Cortex of kidney (tissue), 1 donor: Measurements from ENCODE around the gene CCL1.
"Not testable (repeated sequence)": the region's sequence is repeated elsewhere in the genome, so short reads cannot be mapped to it uniquely, and the experiment has no call there.

Source experiments
- DNase-seq: peaks from one replicate; lab custom pipeline; 2025; lab: John Stamatoyannopoulos, UW

The CCL1 gene

DNA sequence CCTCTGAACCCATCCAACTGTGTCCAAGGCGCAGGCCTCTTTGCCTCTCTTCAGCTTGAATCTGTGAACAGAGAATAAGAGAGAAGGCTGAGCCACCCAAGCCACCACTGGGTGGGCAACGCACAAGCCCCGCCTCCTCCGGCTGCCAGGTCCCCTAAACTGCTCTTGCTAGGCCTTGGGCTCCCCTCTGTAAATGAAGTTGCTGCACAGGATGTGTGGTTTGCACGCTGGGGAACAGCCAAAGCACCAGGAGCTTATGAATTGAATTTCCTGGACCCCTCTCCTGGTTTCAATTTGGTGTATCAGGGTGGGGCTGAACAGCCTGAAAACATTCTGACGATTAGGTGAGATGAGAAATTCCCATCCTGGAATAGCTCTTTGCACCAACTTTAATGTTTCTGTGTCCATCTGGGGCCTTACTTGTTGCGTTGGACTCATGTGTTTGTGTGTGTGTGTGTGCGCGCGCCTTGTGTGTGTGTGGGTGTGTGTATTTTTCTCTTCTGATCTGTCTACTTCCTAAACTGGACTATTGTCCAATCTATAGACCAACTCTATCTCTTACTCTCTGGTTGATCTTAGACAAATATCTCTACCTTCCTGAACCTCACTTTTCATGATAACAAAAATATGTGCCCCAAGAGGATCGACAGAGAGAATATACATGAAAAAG, 2.3 kb downstream of the CCL1 start:
- DNase-seq: no peak

DNA sequence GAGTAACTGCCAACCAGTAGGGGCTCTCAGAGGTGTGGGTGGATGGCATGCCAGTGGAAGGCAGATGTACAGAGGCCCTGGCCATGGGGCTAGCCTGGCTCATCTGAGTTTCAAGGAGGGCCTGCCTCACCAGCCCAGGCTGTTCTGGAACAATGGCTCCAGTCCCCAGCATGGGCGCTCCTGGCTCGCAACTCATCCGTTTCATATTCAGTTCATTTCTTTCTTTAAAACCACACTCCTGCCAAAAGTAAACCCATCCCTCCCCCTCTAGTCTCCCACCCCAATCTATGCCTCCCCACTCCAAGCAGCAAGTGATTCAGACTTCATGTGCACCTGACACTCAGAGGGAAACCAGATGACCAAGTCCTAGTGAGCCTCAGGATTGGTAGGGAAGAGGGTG, 4.4 kb downstream of the CCL1 start:
- DNase-seq: no peak

DNA sequence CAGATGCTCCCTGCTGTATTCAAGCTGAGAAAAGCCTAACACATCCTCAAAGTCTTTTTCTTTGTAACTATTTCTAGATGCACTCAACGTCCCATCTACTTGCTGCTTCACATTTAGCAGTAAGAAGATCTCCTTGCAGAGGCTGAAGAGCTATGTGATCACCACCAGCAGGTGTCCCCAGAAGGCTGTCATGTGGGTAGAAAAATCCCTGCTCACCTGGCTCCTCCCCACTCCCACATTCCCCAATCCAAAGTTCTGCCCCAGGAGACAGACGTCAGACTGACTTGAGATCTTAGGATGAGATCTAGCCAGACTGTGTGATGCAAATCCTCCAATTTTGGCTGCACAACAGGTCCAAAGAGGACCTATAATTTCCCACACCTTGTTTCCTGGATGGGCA, 5.6 kb downstream of the CCL1 start:
- DNase-seq: no peak

DNA sequence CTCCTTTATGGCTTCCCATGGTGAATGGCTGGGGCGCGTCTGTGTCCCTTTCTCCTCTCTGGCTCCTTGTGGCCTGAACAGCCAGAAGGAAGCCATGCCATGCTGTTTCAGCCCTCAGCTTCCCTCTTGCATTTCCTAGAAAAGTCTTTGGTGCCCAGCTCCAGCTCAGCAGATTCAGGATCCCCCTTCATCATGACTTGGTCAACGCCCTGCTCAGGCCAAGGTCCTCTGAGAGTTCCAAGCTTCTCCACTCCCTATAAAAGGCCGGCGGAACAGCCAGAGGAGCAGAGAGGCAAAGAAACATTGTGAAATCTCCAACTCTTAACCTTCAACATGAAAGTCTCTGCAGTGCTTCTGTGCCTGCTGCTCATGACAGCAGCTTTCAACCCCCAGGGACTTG, 6.8 kb downstream of the CCL1 start, which contains the start of gene CCL13:
TSS of gene CCL13 (plus strand) at position 287 of the 400 bp plus-strand sequence. CDS start at position 334, 47 bp downstream.
- DNase-seq: no peak

DNA sequence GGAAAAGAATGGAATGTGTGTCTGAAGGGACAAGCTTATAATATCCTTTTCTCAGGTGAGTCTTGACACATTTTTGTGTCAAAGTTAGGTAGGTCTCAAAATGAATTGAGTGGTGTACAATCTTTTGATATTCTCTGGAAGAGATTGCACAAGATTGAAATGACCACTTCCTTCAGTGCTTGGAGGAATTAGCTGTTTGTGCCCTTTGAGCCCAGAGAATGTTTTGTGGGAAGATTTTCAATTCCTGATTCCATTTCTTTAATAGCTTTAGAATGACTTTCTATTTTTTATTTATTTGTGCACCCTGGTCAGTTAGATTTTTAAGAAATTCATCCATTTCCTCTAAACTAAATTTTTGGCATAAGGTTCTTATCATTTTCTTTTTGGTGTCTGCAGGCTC, 8.4 kb downstream of the CCL1 start:
- DNase-seq: no peak

DNA sequence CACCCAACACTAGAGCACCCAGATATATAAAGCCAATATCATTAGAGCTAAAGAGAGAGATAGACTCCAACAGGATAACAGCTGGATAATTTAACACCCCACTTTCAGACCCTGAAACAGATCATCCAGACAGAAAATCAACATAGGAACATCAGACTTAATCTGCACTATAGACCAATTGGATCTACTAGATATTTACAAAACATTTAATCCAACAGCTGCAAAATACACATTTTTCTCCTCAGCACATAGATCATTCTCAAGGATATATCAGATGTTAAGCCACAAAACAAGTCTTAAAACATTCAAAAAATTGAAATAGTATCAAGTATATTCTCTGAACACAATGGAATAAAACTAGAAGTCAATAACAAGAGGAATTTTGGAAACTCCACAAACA, 10.8 kb downstream of the CCL1 start:
- DNase-seq: no peak

DNA sequence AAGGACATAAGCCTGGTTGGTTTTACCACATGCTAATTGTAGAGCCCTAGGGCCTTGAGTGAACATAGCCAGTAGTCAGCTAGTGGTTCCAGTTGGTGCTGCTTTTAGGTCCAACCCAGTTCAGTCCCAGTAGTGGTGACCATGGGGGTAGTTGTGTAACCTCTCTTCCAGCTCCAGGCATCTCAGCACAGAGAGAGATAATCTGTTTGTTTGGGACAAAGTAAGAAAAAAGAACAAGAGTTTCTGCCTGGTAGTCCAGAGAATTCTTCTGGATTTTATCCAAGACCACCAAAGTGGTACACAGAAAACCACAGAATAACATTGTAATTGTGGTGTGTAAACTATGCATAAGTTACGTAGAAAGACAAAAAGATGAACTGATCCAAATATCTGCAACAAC, 11.9 kb downstream of the CCL1 start:
- DNase-seq: no peak

DNA sequence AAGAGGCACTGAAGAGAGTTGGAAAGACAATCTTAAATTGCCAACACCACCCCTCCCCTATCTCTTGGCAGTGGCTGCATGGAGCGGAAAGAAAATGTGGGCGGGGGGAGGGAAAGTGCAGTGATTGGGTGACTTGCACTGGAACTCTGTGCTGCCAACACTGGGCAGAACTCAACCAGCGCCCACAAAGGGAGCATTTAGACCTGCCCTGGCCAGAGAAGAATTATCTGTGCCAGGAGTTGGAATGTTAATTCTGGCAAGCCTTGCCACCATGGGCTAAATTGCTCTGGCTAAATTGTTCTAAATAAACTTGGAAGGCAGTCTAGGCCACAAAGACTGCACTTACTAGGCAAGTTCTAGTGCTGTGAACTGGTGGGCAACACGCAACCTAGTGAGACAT, 13.3 kb downstream of the CCL1 start:
- DNase-seq: no peak

DNA sequence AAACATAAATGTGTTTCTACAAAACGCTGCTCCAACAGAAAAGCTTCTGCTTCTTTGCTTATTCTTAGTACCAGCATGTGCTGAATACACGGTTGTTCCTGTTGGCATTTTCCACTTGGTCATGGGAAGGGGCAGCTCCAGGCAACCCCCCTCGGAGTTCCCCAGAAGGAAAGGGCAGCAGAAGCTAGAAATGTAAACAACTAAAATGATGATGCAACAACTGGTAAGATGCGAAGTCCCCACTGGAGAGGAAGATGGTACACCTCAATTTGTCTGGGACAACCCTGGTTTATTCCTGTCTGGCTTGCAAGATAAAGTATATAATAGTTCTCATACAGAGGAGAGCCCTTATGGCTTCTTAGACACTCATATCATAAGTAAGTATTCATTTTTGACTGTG, 16.0 kb downstream of the CCL1 start:
- no peak for DNase-seq

DNA sequence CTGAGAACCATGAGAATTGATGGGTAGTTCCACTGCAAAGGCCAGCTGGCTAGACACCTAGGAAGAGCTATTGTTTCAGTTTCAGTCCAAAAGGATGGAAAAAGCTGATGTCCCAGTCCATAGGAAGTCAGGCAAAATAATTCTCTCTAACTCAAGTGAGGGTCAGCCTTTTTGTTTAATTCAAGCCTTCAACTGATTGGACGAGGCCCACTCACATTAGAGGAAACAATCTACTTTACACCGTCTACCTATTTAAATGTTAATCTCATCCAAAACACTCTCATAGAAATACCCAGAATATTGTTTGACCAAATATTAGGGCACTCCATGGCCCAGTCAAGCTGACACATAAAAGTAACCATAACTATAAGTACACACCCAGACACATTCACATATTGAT, 21.1 kb downstream of the CCL1 start:
- DNase-seq: no peak

DNA sequence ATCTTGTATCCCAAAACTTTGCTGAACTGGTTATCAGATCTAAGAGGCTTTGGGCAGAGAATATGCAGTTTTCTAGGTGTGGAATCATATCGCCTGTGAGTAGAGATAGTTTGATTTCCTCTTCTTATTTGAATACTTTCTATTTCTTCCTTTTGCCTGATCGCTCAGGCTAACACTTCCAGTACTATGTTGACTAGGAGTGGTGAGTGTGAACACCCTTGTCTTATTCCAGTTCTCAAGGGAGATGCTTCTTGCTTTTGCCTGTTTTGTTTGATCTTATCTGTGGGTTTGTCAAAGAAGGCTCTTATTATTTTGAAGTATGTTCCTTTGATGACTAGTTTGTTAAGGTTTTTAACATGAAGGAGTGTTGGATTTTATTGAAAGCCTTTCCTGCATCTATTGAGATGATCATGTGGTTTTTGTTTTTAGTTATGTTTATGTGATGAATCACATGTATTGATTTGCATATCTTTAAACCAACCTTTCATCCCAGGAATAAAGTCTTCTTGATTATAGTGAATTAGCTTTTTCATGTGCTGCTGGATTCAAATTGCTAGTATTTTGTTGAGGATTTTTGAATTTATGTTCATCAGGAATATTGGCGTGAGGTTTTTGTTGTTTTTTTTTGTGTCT, 23.8 kb downstream of the CCL1 start:
- DNase-seq: no peak

DNA sequence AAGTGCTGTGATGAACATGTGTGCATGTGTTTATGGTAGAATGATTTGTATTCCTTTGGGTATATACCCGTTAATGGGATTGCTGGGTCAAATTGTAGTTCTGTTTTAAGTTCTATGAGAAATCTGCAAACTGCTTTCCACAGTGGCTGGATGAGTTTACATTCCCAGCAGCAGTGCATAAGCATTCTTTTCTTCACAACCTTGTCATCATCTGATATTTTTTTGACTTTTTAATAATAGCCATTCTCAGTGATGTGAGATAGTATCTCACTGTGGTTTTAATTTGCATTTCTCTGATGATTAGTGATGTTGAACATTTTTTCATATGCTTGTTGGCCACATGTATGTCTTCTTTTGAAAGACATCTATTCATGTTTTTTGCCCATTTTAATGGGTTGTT, 25.3 kb downstream of the CCL1 start:
- no peak for DNase-seq

DNA sequence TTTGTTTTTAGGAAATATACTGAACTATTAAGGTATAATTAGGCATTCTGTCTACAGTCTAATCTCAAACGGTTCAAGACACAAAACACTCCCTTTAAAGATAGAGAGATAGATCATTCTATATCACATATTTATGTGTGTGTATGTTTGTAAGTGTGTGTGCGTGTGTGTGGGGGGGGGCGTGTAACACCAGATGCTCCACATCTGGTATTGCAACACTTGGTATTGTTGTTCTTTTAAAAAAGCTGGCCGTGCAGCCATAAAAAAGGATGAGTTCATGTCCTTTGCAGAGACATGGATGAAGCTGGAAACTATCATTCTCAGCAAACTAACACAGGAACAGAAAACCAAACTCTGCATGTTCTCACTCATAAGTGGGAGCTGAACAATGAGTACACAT, 35.5 kb downstream of the CCL1 start:
- DNase-seq: not testable (repeated sequence)

DNA sequence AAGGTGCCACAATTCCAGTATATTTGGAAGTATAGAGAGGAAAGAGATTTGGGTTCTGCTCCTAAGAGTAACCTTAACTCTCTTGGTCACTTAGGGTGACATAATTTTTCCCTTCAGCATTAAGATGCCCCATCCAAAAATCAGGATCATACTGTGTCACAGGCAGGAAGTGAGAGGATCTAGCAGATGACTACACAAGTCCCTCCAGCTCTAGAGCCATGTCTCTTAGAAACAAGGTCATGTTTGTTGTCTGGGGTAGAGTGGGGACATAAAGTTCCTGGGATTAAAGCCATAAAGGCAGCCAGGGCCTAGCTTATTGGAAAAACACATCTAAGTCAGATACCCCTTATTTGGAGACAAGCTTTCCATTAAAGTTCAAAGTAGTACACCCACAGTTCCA, 41.1 kb downstream of the CCL1 start:
- no peak for DNase-seq

DNA sequence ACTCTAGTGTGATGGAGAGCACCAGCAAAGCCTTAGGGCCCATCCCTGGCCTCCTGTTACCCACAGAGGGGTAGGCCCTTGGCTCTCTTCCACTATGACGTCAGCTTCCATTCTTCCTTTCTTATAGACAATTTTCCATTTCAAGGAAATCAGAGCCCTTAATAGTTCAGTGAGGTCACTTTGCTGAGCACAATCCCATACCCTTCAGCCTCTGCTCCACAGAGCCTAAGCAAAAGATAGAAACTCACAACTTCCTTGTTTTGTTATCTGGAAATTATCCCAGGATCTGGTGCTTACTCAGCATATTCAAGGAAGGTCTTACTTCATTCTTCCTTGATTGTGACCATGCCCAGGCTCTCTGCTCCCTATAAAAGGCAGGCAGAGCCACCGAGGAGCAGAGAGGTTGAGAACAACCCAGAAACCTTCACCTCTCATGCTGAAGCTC, 44.0 kb downstream of the CCL1 start, which contains the start of gene CCL8:
TSS of gene CCL8 (plus strand) at position 397 of the 445 bp plus-strand sequence. CDS start 67 bp downstream, outside the sequence.
- DNase-seq: no peak

DNA sequence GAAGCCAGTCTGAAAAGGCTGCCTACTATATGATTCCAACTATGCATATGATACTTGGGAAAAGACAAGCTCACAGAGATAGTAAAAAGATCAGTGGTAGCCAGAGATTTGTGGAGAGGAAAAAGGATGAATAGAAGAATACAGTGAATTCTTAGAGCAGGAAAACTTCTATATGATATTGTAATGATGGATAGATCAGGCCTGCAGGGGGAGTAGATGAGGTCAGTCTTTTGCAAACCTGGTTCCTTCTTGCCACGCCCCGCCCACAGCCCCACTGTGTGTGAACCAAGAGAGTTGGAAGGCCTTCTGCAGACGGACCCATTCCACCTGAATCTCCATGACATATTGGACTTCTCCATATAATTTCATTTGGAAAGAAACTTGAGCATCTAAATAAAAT, 44.6 kb downstream of the CCL1 start:
- DNase-seq: no peak

DNA sequence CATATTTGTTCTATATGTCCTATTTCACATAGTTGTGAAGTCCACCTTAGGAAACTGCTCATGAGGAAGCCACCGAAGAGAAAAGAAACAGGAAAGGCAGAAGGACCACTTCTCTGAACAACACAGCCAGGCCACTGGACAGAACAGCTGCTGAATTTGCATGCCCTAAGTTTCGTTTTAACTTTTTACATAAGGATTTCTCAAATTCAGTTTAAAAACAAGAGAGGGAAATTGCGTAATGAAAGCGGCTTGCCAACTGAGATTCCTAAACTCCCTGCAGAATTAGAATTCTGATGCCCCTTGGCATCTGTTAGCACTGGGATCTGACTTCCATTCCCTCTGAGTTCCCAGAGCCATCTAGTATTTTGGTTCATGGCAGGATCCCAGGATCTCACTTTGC, 48.8 kb downstream of the CCL1 start:
- no peak for DNase-seq

DNA sequence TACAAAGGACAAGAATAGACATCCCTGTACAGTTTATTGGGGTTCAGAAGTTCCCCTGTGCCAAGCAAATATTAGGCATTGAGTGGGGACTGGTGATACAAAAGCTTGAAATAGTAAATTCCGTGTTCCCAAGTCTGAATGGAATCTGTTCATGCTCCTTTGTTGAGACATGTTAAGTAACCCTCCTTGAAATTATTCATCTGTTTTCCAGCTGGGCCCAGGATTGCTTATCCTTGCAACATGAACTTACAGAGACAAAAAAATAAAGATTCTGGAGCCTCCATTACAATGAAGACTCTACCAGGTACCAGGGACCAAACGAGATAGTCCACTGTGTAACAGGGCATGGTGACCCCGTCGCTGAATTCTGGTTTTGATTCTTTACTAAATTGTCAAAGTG, 49.9 kb downstream of the CCL1 start:
- no peak for DNase-seq

DNA sequence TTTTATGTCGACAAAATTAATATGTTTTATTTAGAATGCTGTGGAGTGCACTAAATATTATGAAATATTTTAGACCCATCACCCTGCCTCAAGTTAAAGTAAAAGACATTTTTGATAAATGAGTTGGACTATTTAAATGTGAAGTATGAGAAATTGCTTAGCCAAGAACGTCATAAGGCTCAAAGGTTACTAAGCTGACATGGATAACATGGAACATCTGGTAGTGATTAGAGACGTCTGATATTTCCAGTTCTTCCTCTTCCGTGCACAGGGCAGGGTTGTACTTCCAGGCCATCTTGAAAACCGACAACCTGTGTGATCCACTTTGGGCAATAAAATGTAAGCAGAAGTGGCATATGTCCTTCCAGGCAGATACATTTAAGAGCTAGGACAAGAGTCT, 51.0 kb downstream of the CCL1 start:
- DNase-seq: no peak

DNA sequence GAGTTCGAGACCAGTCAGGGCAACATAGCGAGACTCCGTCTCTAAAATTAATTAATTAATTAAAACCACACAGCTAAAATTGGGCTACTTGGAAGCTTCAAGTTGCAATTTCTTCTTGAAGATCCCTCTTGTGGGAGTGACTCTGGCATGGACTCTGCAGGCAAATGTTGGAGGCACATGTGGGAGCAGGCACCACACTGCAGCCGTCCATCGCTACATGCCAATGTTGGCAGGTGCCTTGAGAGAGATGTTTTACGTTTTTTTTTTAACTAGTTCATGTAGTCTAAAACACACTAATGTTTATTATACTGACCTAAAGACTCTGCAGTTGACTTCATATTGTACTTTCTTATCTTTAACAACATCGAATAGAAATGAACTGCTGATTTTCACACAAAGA, 51.7 kb downstream of the CCL1 start:
- DNase-seq: no peak
